GM19193 (cell line): ENCODE data around the gene ZNF442.

Source experiments
- POLR2A ChIP-seq: IDR thresholded peaks from 4 replicates; pipeline ENCODE4 v1.6.1; 2011; ENCODE audit not compliant: insufficient read depth, insufficient read length; ENCODE audit errors: extremely low read depth

The ZNF442 gene

DNA sequence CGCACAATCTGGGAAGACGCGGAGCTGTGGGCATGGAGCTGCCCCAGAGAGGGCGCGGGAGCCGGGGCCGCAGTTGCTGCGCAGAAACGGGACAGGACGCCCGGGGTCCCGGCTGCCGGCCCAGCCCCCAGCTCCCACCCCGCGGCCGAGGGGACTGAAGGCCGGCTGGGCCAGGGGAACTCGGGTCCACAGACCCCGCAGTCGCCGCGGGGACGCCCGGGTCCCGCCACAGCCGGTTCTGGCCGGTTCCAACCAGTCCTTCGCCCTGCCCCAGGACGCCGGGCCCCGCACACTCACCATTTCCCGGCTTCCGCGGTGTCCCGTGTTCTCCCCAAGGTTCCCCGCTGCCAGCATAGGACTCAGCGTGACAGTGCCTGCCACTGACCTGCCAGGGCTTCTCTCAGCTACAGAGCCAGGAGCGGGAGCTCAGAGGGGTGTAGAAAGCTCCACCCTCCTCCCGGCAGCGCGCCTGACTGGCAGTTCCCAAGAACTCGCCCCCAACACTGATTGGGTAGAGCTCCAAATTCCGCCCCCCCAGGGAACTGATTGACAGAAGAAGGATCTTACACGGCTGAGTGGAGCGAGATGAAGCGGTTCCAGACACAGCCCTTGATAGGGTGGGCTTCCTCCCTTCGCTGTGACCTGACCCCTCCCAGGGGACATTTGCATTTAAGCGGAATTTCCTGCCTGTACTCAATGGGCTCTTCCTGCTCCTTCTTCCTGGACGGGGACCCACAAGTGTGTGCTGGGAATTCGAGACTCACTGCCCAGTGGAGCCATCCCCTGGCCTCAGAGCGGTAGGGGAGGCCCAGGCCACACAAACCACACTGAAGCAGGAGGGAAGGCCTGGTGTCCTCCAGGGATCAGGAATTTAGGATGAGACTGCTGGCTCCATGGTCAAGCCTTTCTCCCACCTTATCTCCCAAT is at the start of gene ZNF442:
Gene ZNF442, minus strand, starts transcription at position 448 of the 927 bp plus-strand sequence. CDS start 2,052 bp downstream, outside the sequence.
- TF ChIP-seq POLR2A, result peak; percentile 85

DNA sequence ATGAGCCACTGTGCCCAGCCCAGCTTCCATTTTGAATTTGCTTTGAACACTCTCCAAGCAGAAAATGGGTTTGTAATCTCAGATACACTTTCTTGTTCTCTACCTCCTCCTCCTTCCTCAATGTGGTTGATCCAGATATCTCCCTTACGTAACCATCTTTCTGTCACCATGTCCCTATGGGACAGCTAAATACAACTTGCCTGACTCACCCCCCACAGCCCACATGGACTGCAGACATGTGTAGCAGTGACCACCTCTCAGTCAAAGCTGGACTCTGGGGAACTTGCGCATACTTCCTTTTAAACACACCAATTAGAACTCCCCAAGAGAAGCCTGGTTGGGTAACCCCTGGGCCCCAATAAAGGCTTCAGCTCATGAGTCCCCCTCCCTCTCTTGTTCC is 46.4 kb upstream of the ZNF442 start:
- TF ChIP-seq POLR2A, result no peak

DNA sequence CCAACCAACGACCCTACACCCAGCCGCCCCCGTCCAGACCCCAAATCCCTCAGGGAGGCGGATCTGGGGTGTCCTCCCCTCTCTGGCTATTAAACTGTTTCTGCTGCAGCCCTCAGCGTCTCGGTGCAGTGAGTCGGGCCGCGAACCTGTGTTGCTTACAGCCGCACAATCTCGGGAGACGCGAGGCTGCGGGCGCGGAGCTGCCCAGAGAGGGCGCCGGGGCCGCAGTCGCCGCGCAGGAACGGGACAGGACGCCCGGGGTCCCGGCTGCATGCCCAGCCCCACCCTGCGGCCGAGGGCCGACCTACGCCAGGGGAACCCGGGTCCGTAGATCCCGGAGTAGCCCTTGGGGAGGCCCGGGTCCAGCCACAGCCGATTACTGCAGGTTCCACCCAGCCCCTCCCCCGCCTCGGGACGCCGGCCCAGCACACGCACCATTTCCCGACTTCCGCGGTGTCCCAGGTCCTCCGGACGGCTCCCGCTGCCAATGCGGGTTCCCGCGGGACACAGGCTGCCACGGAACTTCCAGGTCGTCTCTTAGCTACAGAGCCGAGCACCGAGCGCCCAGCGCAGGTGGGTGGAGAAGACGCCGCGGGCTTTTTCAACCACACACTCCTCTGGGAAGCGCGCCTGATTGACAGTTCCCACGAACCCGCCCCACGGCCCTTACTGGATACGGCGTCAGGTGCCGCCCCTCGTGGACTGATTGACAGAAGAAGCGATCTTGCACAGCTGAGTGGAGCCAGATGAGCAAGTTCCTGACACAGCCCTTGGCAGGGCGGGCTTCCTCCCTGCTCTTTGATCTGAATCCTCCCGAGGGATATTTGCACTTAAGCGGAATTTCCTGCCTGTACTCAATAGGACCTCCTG is 35.4 kb upstream of the ZNF442 start, which contains the start of gene ZNF799:
Gene ZNF799, minus strand, starts transcription at position 639 of the 870 bp plus-strand sequence. Its CDS starts 201 bp downstream, at position 438.
- peak; percentile 62 for TF ChIP-seq POLR2A

DNA sequence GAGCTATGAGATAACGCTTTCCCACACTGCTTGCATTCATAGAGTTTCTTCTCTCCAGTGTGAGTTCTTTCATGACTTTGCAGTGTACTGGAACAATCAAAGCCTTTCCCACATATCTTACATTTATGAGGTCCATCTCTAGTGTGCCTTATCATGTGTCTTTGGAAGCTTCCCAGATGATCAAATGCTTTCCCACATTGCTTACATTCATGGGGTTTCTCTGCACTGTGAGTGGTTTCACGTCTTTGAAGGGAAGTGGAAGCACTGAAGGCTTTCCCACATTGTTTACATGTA is 14.9 kb upstream of the ZNF442 start:
- TF ChIP-seq POLR2A, result no peak

DNA sequence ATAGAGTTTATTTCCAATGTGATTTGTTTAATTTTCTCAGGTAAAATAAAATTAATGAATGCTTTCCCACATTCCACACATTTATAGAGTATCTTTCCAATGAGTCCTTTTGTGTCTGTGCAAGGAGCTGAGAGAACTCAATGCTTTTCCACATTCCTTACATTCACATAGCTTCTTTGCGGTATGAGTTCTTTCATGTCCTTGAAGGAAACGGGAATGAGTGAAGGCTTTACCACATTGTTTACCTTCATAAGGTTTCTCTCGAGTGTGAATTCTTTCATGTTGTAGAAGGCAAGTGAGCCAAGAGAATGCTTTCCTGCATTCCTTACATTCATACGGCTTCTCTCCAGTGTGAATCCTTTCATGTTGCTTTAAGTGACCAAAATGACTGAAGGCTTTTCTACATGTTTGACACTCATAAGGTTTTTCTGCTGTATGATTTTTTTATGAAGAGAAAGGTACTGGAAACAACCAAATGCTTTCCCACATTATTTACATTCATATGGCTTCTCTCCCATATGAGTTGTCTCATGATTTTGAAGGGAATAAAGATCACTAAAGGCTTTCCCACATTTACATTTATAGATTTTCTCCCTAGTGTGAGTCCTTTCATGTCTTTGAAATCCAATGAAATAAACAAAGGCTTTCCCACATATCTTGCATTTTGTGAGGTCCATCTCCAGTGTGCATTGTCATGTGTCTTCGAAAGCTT is 14.4 kb upstream of the ZNF442 start:
- TF ChIP-seq POLR2A, result no peak

DNA sequence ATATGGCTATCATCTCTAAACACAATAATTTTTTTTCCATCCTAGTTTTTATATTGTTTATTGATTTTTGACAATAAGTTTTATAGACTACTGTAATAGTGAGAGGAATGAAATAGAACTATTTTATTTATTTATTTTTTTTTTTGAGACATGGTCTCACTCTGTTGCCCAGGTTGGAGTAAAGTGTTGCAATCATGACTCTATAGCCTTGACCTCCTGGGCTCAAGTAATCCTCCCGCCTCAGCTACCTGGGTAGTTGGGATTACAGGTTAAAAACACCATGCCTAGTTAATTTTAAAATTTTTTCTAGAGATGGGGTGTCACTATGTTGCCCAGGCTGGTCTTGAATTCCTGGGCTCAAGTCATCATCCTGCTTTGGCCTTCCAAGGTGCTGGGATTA is 8.5 kb upstream of the ZNF442 start:
- no peak for TF ChIP-seq POLR2A

DNA sequence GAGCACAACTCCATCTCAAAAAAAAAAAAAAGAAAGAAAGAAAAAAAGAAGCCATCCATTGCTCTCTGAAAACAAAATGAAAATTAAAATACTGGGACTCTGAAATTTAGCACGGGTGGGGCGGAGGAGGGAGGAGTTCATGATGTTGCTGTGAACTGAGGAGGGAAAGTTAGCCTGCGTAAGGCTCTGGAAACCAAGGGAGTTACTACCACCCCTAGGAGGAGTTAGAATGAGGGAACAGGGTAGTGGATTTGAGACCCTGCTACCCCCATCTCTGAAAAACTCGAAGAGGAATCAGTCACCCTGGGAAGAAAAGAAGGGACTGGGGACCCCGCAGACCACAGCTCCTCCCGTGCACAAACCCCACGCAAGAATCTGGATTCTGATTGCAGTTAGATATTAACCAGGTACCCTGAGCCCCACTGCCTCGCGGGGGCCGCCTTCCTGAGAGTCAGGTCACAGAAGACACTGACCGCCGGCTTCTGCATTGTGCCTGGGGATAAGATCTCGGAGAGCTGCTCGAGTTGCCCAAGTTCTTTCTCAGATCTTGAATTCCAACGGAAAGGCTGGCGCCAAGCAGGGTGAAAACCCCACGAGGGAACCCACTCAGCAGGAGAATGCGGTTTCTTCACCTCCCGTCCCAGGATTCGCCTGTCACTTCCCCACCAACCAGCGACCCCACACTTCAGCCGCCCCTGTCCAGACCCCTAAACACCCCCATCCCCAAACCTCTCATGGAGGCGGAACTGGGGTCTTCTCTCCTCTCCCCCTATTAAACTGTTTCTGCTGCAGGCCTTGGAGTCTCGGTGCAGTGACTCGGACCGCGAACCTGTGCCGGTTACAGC is 870 bp downstream of the ZNF442 start:
- TF ChIP-seq POLR2A, result no peak

DNA sequence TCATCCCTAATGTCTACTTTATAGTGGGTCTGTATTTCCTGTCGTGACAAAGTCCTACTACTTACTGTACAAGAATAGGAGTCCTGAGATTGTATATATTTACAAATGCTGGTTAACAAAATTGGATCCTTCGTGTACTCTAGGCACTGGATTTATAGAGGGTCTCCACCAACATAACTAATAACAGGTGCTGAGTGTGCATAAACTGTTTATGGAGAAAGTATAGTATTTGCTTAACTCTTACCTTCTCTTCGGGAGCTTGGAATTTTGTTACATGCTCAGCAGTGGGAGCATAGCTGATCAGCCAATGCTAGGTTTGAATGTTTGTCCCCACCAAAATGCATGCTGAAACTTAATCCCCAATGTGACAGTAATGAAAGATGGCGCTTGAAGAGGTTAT is 12.1 kb downstream of the ZNF442 start:
- no peak for TF ChIP-seq POLR2A

DNA sequence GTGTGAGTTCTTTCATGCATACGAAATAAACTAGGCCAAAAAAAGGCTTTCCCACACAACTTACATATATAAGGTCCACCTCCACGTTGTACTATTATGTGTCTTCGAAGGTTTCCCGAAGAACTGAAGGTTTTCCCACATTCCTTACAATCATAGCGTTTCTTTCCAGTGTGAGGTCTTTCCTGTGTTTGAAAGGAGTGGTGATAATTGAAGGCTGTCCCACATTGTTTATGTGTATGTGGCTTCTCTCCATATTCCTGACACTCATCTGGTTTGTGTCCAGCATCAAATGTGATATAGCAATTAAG is 14.6 kb downstream of the ZNF442 start:
- no peak for TF ChIP-seq POLR2A

DNA sequence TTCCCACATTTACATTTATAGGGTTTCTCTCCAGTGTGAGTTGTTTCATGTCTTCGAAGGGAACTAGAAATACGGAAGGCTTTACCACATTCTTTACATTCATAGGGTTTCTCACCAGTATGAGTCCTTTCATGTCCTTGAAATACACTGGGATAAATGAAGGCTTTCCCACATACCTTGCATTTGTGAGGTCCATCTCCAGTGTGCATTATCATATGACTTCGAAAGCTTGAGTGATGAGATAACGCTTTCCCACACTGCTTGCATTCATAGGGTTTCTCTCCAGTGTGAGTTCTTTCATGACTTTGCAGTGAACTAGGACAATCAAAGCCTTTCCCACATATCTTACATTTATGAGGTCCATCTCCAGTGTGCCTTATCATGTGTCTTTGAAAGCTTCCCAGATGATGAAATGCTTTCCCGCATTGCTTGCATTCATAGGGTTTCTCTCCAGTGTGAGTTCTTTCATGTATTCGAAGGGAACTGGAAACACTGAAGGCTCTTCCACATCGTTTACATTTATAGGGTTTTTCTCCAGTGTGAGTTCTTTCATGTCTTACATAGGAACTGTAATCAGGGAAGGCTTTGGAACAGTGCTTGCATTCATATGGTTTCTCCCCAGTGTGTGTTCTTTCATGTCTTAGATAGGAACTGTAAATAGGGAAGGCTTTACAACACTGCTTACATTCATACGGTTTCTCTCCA is 15.1 kb downstream of the ZNF442 start:
- no peak for TF ChIP-seq POLR2A

DNA sequence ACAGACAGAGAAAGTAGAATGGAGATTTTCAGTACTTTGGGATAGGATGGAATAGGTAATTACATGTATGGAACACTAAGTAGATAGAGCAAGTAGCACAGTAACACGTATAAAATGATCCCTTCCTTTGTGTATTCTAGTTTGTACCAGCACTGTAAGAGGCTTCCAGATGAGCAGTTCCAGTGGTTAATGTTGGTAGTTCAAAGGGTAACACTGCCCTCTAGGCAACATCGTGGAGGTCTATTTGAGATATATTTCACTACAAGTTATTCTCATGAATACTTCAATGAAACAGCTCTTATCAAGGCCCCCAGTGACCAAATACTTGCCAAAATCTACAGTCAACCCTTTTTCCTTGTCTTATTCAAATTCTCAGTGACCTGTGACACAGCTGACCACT is 18.6 kb downstream of the ZNF442 start:
- no peak for TF ChIP-seq POLR2A

DNA sequence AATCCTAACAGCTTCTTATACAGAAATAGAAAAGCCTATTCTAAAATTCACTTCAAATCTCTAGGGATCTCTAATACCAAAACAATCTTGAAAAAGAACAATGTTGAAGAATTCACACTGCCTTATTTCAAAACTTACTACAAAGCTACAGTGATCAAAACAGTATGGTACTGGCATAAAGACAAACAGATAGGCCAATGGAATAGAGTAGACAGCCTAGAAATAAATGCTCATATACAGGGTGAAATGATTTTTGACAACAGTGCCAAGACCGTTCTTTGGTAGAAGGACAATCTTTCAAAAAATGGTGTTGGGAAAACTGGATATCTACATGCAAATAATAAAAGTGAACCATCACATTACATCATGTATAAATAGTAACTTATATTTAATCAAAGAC is 20.3 kb downstream of the ZNF442 start:
- TF ChIP-seq POLR2A, result no peak

DNA sequence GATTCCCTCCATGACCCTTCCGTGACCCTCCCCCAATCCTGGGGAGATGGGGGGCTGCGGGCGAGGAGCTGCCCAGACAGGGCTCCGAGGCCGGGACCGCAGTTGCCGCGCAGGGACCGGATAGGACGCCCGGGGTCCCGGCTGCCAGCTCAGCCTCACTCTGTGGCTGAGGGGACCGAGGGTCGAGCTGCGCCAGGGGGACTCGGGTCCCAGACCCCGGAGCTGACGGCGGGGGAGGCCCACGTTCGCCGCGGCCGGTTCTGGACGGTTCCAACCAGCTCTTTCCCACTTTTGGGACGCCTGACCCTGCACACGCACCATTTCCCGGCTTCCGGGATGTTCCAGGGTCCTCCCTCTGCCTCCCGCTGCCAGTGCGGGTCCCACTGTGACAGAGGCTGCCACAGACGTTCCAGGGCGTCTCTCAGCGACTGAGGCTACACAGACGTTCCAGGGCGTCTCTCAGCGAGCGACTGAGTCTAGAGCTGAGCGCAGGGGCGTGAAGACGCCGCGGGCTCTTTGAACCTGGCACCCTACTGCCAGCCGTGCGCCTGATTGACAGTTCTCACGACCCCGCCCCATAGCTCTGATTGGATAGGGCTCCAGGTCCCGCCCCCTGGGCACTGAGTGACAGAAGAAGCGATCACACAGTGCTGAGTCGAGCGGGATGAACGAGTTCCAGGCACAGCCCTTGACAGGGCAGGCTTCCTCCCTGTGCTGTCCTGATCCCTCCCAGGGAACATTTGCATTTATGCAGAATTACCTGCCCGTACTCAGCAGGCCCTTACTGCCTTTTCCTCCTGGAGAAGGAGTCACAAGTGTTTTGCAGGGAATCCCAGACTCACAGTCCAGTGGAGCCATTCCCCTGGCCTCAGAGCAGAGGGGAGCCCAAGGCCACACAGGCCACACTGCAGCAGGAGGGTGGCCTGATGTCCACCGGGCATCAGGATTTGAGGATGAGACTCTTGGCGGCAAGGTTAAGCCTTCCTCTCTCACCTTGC is 32.0 kb downstream of the ZNF442 start, which contains the start of gene ZNF563:
Gene ZNF563, minus strand, starts transcription at position 472 of the 998 bp plus-strand sequence. Its CDS starts 151 bp downstream, at position 321.
- TF ChIP-seq POLR2A, result peak; percentile 92
